Right lobe of liver (tissue), 4 donors: ENCODE data around the gene WDR45B.

Source experiments
- POLR2A ChIP-seq: fragments of 450-650 bp; IDR thresholded peaks from one replicate; pipeline ENCODE4 v1.6.1; 2017; ENCODE audit warnings: antibody characterized with exemption, mild to moderate bottlenecking
- TF ChIP-seq, protein P1 (sequence below), 4 donors: fragments of 200-600 bp in 3 of 4; fragments of 450-650 bp in 1 of 4; IDR thresholded peaks; one replicate each; pipeline versions ENCODE4 v1.5.1 to v1.8.0; 2016 to 2022; ENCODE audit warnings: antibody characterized with exemption in 4 of 4, mild to moderate bottlenecking in 2 of 4
- donor health status: DM: no; HTN: no; CAD: no.
- donor health status: DM: no; HTN: no; CAD: no.
- donor health status: DM: no; HTN: yes; CAD: no.

DNA sequence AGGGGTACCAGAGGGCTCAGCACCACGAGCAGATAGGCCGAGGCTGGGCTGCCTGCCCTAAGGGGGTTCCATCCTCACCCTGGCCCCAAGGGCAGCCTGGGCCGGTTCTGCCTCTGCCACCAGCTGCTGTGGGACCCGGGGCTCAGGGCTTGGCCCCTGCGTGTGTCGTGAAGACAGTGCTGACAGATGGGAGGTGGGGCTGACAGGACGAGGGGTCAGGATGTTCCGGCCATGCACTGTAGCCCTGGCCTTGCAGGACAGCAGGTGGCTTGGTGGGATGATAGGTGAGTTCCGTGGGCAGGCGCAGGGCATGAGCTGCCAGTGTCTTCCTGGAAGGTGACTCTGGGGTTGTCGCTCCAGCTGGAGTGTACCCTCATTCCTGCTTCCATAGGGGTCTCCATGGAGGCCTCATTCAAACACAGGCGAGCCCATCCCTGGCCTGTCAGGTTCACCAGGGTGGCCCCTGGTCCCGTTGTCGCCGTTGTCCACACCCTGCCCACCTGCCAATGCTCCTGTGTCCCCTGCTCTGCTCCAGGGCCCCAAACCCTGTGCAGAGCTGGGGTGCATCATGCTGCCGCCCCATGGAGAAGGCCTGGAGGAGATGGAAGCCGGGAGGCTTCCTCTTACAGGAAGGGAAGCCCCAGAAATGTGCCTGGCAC, 57.2 kb downstream of the WDR45B start:
- TF ChIP-seq, protein P1, sequence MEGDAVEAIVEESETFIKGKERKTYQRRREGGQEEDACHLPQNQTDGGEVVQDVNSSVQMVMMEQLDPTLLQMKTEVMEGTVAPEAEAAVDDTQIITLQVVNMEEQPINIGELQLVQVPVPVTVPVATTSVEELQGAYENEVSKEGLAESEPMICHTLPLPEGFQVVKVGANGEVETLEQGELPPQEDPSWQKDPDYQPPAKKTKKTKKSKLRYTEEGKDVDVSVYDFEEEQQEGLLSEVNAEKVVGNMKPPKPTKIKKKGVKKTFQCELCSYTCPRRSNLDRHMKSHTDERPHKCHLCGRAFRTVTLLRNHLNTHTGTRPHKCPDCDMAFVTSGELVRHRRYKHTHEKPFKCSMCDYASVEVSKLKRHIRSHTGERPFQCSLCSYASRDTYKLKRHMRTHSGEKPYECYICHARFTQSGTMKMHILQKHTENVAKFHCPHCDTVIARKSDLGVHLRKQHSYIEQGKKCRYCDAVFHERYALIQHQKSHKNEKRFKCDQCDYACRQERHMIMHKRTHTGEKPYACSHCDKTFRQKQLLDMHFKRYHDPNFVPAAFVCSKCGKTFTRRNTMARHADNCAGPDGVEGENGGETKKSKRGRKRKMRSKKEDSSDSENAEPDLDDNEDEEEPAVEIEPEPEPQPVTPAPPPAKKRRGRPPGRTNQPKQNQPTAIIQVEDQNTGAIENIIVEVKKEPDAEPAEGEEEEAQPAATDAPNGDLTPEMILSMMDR (IDR thresholded peaks at IDR 0.05): no peak
- TF ChIP-seq POLR2A: no peak
